GM12865 (cell line): ENCODE data around the gene EPPIN.
"Not testable (repeated sequence)": the region's sequence is repeated elsewhere in the genome, so short reads cannot be mapped to it uniquely, and the experiment has no call there.

Source experiments
- DNase-seq: peaks from one replicate; pipeline ENCODE4 v3.0.0; 2010; ENCODE audit warnings: low read depth
- H3K4me3 ChIP-seq: 2 replicates; pipeline ENCODE4 v1.5.1; 2011; ENCODE audit warnings: mild to moderate bottlenecking, low read depth, low read length, control low read depth
- TF ChIP-seq, protein P1 (sequence below): IDR thresholded peaks from 2 replicates; pipeline ENCODE4 v1.5.1; 2011; ENCODE audit warnings: low read length, control low read depth, low read depth, inconsistent platforms; ENCODE audit not compliant: insufficient read depth; ENCODE audit errors: missing control alignments

The EPPIN gene

DNA sequence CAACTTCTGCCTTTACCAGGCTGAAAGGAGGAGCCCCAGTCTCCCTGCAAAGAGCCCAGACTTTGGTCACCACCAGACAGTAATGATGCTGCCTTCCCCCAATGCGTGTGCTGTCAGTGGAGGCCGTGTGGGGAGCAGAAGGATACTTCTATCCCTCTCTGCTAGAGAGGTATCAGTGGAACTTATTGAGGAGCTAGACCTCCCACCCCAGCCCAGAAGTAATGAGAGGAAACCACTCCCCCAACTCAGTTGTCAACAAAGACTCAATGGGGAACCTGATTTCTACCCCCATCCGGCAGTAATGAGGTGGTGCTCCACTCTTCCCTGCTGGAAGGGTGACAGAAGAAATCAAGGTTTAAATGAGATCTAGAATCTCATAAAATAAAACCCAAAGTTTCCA lies 36.3 kb upstream of the EPPIN start:
- no peak overlapping the region for H3K4me3 ChIP-seq
- TF ChIP-seq, protein P1, sequence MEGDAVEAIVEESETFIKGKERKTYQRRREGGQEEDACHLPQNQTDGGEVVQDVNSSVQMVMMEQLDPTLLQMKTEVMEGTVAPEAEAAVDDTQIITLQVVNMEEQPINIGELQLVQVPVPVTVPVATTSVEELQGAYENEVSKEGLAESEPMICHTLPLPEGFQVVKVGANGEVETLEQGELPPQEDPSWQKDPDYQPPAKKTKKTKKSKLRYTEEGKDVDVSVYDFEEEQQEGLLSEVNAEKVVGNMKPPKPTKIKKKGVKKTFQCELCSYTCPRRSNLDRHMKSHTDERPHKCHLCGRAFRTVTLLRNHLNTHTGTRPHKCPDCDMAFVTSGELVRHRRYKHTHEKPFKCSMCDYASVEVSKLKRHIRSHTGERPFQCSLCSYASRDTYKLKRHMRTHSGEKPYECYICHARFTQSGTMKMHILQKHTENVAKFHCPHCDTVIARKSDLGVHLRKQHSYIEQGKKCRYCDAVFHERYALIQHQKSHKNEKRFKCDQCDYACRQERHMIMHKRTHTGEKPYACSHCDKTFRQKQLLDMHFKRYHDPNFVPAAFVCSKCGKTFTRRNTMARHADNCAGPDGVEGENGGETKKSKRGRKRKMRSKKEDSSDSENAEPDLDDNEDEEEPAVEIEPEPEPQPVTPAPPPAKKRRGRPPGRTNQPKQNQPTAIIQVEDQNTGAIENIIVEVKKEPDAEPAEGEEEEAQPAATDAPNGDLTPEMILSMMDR, result no peak
- no peak for DNase-seq

DNA sequence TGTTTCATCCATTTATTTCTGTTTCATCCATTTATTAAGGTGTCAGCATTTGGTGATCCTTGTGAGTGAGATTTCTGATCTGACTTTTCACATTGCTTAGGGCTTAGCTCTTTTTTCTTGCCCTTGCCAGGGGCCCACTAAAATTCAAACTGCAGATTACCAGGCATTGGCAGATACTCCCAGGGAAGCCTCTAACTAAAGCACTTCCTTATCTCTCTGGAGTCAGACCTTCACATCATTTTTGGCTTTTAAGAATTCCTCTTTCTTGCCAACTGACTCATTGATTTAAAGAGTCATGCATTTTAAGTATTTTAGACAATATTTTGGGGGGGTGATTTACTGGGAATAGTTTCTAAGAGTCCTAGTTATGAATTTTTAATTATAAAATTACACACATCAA lies 34.5 kb upstream of the EPPIN start:
- DNase-seq, result no peak
- TF ChIP-seq, protein P1, result no peak
- H3K4me3 ChIP-seq, result no peak overlapping the region

GRCh38 chr20:45579184-45579583 lies 32.0 kb upstream of the EPPIN start, which contains the start of gene WFDC8:
Gene WFDC8, minus strand, starts transcription at chr20:45579284. Its CDS starts 37 bp downstream, at chr20:45579247.
- no peak within 1 kb of the TSS for H3K4me3 ChIP-seq
- no peak for DNase-seq
- TF ChIP-seq, protein P1, result no peak

GRCh38 chr20:45578231-45578630 lies 31.0 kb upstream of the EPPIN start:
- no peak for DNase-seq

GRCh38 chr20:45576995-45577394 lies 29.8 kb upstream of the EPPIN start:
- no peak overlapping the region for H3K4me3 ChIP-seq
- no peak for DNase-seq
- TF ChIP-seq, protein P1, result no peak

More at GRCh38 chr20:45578231-45578630, 31.0 kb upstream of the EPPIN start:
- TF ChIP-seq, protein P1, result no peak
- H3K4me3 ChIP-seq, result no peak overlapping the region

- DNase-seq, result no peak
- TF ChIP-seq, protein P1, result no peak
These were observed 28.7 kb upstream of the EPPIN start for GRCh38 chr20:45575931-45576330.

DNA sequence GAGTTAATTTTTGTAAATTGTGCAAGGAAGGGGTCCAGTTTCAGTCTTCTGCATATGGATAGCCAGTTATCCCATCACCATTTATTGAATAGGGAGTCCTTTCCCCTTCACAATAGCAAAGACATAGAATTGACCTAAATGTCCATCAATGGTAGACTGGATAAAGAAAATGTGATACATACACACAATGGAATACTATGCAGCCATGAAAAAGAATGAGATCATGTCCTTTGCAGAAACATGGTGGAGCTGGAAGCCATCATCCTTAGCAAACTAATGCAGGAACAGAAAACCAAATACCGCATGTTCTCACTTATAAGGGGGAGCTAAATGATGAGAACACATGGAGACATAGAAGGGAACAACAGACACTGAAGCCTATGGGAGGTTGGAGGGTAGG lies 22.4 kb upstream of the EPPIN start:
- not testable (repeated sequence) for H3K4me3 ChIP-seq, DNase-seq

More at GRCh38 chr20:45575931-45576330, 28.7 kb upstream of the EPPIN start:
- H3K4me3 ChIP-seq, result no peak overlapping the region

GRCh38 chr20:45564760-45565276 lies 17.6 kb upstream of the EPPIN start:
- TF ChIP-seq, protein P1, result no peak
- H3K4me3 ChIP-seq, result no peak overlapping the region
- DNase-seq, result no peak
